ENCODE results near the gene GTF2E1.

- TF ChIP-seq POLR2AphosphoS5 (IDR thresholded peaks at IDR 0.05; ENCODE audit: low read depth, low read length) (no peak), CTCF (IDR thresholded peaks at IDR 0.05 in 2 of 3, conservative IDR thresholded peaks at IDR 0.05 in 1 of 3; ENCODE audit: borderline replicate concordance in 1 of 3, insufficient read depth in 1 of 3, low read depth in 2 of 3, low read length in 2 of 3) (no peak), YY1 (IDR thresholded peaks at IDR 0.05; ENCODE audit: extremely low read depth, insufficient replicate concordance, low read depth, low read length) (no peak), CBX3 (IDR thresholded peaks at IDR 0.05; ENCODE audit: low read depth) (no peak), REST (IDR thresholded peaks at IDR 0.05; ENCODE audit: low read depth) (no peak), JUND (IDR thresholded peaks at IDR 0.05) (no peak), SP1 (IDR thresholded peaks at IDR 0.05; ENCODE audit: low read depth) (no peak), MAX (IDR thresholded peaks at IDR 0.05) (no peak), POLR2A (IDR thresholded peaks at IDR 0.05; ENCODE audit: borderline replicate concordance, extremely low read depth, insufficient read depth, insufficient read length) (no peak), EZH2phosphoT487 (IDR thresholded peaks at IDR 0.05; ENCODE audit: borderline replicate concordance) (no peak)
Observed at GRCh38 chr3:120741320-120741719, 1.2 kb upstream of the GTF2E1 start.
